MV-4-11 (cell line): ENCODE data around the gene CBLC.
"Not testable (repeated sequence)": the region's sequence is repeated elsewhere in the genome, so short reads cannot be mapped to it uniquely, and the experiment has no call there.

Experiments used
- DNase-seq: peaks from one replicate; lab custom pipeline; 2025; lab: John Stamatoyannopoulos, UW

Gene CBLC

DNA sequence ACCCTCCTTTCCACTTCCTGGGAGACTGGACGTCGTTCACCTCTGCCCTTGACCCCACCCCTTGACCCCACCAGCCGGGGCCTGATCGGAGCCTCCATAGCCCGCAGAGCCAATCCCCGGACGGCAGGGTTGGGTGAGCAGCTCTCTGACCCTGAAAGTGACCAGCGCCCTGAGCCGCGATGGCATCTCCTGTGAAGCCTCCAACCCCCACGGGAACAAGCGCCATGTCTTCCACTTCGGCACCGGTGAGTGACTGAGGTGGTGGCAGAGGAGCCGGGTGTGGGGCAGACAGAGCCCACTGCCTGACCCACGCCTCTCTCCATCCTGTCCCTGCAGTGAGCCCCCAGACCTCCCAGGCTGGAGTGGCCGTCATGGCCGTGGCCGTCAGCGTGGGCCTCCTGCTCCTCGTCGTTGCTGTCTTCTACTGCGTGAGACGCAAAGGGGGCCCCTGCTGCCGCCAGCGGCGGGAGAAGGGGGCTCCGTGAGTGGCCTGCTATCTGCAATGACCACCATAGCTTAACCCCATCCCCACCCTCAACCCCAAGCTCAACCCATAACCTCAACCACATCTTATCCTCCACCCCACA, 41.6 kb downstream of the CBLC start:
- DNase-seq: no peak

DNA sequence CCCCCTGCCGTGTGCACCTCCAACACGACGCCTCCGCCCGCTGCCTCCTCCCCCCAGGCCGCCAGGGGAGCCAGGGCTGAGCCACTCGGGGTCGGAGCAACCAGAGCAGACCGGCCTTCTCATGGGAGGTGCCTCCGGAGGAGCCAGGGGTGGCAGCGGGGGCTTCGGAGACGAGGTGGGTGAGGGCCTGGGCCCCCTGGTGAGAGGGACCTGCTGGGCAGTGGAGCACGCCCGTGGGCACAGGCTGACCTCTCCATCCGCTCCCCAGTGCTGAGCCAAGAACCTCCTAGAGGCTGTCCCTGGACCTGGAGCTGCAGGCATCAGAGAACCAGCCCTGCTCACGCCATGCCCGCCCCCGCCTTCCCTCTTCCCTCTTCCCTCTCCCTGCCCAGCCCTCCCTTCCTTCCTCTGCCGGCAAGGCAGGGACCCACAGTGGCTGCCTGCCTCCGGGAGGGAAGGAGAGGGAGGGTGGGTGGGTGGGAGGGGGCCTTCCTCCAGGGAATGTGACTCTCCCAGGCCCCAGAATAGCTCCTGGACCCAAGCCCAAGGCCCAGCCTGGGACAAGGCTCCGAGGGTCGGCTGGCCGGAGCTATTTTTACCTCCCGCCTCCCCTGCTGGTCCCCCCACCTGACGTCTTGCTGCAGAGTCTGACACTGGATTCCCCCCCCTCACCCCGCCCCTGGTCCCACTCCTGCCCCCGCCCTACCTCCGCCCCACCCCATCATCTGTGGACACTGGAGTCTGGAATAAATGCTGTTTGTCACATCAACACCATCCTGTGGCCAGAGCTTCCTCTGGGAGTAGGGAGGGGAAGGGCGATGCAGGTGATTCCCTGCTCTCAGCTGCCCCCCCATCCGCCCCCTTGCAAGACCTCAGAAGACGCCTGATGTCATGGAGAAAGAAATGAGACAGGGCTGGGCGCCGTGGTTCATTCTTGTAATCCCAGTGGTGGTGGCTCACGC, 43.2 kb downstream of the CBLC start:
- DNase-seq: no peak

DNA sequence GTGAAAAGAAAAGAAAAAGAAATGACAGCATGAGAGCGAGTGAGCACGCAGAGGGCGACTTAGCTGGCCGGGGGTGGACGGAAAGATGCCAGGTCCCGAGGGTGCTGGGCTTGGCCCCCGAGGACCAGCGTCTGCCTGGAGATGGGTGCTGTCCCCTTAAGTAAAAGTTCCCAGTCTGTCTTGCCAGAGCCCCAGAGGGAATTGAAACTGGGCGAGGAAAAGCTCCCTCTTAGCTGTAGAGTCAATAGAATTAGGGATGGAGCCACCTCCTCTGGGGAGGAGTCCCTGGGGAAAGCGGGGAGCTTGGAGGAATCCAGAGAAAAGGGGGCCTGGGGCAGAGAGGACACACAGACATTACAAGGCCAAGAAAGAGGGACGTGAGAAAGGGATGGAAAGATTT, 44.5 kb downstream of the CBLC start:
- DNase-seq: no peak

DNA sequence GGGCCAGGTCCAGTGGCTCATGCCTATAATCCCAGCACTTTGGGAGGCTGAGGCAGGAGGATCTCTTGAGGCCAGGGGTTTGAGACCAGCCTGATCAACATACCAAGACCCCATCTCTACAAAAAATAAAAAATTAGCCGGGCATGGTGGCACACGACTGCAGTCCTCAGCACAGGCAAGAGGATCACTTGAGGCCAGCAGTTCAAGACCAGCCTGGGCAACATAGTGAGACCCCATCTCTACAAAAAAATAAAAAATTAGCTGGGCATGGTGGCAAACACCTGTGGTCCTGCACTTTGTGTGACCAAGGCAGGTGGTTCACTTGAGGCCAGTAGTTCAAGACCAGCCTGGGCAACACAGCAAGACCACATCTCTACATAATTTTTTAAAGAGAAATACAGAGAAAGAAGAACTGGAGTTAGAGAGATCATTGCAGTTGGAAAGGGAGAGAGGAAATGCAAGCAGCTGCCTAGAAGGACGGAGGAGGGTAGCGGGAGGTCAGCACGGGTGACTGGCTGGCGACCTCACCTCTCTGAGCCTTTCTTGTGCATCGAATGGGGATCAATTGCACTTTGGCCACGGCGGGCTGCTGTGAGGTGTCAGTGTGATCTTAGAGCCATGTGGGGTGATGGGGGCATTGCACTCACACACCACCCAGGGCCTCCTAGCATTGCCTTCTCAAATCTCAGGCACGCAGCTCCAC, 45.1 kb downstream of the CBLC start:
- DNase-seq: peak; percentile 19

DNA sequence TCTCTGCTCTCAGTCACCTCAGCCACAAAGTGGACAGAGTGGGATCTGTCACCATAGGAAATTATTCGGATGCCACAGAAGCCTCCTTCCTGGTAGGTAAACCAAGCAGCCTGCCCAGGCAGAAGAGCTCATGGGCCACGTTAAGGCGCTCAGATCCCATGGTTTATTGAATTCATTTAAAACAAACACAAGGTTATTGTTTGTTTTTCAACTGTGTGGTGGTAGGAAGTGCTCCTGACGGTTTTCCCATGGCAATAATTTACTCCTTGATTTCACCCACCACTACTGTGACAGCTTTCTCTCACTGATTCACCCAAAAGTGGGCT, 45.6 kb downstream of the CBLC start:
- DNase-seq: no peak

DNA sequence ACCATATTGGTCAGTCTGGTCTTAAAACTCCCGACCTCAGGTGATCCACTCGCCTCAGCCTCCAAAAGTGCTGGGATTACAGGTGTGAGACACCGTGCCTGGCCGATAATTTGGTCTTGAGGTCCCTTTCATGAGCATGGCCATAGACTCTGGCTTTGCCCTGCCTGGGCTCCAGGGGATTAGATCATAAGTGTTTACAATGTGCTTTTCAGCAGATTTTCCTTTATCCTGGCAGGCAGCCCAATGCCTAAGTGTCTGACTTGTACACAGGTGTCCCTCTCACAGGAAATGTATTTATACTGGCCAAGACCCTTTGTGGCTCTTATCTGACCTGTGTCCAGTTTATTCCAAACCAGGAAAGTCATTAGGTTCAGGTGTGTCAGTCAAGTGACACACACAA, 47.1 kb downstream of the CBLC start:
- DNase-seq: no peak

DNA sequence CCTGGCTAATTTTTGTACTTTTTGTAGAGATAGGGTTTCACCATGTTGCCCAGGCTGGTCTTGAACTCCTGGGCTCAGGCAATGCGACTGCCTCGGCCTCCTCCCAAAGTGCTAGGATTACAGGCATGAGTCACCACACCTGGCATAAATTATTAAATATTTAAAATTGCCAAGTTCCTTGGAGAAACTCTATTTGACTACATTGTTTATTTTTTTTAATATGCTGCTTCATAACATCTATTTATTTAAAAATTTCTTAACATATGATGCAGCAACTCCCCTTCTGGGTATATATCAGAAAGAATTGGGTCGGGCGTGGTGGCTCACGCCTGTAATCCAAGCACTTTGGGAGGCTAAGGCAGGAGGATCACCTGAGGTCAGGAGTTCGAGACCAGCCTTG, 55.2 kb downstream of the CBLC start:
- not testable (repeated sequence) for DNase-seq

DNA sequence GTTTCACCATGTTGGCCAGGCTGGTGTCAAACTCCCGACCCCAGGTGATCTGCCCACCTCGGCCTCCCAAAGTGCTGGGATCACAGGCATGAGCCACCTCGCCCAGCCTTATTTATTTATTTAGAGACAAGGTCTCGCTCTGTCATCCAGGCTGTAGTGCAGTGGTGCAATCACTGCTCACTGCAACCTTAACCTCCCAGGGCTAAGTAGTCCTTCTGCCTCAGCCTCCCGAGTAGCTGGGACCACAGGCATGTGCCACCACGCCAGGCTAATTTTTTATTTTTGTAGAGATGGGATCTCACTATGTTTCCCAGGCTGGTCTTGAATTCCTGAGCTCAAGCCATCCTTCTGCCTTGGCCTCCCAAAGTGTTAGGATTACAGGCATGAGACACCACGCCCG, 56.7 kb downstream of the CBLC start:
- DNase-seq: not testable (repeated sequence)

DNA sequence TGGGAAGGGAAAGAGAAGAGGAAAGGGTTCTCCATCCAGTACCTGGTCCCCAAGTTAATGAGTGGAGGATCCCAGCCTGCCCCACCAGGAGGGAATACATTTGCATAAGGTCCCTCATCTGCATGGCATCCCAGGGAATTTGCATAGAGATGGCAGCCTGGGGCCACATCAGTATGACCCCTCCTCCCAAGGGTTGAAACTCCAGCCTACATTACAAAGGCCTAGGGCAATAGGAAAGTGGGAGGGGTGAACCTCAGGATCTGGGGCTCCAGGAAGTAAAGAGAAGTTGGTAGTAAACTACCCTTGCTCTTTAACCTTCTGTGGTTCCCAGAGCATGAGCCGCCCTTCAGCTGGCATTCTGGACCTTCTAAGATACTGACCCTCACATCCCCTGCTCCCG, 61.6 kb downstream of the CBLC start:
- no peak for DNase-seq

DNA sequence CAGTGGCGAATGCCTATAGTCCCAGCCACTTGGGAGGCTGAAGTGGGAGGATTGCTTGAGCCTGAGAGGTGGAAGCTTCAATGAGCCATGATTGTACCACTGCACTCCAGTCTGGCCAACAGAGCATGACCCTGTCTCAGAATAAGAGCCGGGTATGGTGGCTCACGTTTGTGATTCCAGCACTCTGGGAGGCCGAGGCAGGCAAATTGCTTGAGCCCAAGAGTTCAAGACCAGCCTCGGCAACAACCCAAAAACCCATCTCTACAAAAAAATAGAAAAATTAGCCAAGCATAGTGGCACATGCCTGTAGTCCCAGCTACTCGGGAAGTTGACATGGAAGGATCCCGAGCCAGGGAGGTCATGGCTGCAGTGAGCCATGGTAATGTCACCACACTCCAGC, 63.1 kb downstream of the CBLC start:
- no peak for DNase-seq

DNA sequence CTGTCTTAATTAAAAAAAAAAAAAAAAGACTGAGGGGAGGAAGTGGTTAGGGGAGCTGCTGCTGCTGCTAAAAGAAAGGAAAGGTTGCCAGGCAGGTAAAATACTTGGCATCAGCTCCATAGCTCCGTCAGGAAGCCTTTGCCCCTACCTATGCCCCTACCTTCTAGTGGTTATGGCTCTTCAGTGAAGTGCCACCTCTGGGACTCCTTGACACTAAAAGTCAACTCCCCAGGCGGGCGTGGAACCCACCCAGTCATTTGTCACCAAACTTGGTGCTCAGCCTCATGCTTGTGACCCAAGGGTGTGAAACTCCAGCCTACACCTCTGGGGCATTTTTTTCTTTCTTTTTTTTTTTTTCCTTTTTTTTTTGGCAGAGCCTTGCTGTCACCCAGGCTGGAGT, 63.5 kb downstream of the CBLC start:
- no peak for DNase-seq

DNA sequence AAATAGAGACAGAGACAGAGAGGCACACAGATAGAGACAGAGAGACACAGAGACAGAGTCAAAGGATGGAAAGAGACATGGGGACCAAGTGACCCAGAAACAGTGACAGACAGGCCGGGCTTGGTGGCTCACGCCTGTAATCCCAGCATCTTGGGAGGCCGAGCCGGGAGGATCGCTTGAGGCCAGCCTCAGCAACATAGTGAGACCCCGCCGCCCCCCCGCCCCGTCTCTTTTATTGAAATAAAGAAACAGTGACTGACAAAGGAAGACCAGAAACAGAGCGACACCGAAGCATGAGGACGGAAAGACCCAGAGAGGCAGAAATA, 67.6 kb downstream of the CBLC start:
- no peak for DNase-seq

DNA sequence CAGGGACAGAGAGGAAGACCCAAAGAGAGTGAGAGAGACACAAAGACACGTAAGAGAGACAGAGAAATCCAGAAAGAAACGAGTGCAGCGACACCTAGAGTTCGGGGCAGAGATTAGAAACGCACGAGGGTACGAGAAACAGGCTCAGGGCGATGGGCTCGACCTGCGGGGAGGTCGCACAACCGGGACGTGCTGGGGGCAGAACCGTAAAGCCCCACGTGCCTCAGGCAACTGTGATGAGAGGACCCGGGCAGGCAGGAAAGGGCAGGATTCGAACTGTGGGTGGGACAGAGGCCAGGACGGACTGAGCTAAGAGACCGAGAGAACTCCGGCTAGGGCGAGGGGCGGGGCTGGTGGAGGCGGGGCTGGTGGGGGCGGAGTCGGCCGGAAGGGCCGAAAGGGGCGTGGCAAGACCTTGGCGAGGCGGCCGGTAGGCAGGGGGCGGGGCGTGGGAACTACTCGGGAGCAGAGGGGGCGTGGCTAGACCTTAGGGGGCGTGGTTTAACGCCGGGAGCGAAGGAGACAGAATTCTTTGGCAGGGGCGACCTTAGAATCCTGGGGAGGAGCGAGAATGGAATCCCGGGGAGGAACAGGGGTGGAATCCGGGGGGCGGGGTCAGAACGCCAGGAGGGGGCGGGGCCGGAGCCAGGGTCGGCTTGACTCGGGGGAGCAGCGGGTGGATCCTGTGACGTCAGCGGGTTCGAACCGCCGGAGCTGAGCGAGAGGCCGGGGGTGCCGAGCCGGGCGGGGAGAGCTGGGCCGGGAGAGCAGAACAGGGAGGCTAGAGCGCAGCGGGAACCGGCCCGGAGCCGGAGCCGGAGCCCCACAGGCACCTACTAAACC, 68.1 kb downstream of the CBLC start, which contains the start of gene NECTIN2:
Gene NECTIN2 (plus strand): TSS at position 686 of the 843 bp plus-strand sequence. CDS start 229 bp downstream, outside the sequence.
- peak; percentile 93 for DNase-seq

DNA sequence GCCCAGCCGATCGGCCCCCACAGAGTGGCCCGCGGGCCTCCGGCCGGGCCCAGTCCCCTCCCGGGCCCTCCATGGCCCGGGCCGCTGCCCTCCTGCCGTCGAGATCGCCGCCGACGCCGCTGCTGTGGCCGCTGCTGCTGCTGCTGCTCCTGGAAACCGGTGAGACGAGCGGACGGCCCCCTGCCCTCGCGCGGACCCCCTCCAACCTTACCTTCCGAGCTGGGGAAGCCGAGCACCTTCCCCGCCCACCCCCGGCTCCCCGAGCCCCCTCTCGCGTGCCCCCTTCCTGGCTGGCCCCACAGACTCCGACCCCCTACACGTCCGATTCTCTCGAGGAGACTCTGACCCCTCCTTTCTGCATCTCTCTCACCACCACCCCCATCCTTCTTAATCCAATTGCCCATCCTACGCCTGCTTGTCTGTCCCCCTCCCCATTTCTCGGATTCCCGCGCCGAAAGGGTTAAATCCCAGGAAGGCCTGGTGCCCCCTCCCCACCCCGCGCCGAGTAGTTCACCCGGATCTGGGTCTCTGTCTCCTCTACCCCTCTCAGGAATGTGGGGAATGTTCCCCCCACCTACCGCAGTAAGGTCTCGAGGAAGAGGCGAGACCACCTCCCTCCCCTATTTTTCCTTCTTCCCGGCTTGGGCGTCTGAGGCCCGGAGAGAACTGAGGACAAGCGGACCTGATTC, 68.9 kb downstream of the CBLC start:
- no peak for DNase-seq

DNA sequence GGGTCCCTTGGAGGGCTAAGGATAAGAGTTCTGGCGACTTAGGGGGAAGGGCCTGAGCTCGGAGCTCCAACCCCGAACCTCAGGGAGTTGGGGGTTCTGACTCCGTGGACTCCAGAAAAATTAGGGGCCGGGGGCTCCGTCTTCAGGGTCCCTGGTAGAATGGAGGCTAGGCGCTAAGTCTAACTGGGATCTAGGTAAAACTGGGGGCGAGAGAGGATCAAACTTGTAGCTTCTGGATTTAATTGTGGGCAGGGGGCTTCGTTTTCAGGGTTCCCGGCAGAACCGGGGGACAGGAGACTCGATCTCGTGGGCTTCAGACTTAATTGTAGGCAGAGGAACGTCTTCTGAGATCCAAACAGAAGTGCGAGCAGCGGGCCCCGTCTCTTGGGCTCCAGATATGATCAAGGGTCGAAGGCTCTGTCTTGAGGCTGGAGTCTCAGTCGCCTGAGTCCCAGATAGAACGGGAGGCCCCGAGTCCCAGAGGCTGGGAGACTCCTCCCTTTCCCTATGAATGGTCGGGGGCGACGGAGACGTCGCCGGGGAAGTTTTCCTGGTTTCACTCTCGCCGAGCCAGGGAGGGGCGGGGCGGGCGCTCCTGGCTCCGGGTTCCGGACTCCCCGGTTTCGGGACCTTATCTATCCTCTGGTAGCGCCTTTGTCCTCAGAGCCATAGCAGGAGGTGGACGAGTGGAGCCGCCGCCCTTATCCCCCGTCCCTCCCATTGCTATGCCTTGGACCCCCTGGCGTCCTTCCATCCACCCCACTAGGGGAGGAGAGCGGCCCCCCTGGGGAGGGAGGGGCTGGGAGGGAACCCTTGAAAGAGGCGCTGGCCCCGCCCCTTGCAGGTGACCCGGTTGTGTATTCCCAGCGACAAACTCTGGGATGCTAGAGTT, 69.7 kb downstream of the CBLC start:
- DNase-seq: peak; percentile 40

DNA sequence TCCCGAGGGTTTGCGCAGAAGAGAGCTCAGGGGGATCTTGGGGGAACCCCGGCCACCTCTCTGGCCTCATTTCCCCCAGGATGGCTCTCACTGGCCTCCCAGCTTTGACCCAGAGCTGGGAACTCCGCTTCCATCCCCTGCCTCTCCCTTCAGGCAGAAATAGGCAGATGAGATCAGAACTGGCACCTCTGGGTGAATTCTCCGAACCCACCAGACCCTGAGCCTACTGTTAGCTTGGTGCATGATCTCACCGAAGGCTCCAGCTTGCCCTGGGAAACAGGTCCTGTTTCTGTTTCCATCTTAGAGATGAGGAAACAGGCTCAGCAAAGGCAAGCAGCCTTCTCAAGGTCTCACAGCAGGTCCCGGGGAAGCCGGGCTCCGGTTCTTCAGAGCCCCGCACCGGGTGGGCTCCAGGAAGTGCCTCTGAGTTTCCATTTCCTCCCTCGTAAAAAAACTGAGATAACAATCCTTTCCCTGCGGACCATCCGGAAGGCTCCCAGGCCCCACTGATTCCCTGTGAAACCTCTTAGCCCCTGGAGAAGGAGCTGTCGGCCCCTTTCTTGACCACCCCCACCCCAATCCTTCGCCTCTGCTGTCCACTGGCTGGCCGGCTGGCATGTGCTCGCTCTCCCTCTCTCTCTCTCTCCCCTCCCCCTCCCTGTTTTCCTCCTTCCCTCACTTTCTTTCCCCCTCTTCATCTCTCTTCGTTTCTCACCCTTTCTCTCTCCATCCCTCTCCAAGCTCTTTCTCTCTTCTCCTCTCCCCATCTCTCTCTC, 70.5 kb downstream of the CBLC start:
- peak; percentile 39 for DNase-seq

DNA sequence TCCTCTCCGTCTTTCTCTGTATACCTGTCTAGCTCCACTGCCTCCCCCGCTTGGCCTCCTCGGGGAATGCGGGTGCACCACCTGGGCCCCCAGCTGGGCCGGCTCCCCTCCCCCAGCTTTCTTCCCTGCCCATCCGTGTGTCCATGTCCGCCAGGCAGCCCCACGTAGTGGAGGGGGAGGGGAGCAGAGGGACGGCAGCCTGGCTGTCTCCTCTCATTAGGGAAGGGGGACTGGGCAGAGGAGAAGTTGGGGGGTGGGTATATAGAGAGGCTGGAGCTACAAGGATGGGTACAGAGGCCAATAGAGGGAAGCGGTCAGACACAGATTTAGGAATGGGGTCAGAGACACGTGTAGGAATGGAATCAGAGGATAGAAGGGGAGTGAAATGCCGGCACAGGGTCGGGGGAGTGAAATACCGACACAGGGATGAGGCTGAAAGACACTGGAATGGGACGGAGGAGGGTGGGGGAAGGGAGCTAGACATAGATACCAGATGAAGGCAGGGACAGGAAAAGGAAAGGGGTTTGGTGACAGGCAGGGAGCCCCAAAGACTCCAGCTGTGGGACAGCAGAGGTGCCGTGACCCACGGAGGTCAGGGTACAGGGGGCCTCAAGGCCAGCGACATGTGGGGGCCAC, 71.2 kb downstream of the CBLC start:
- no peak for DNase-seq
